Kidney capillary endothelial cell (primary cell): ENCODE measurements around the gene DAB1.

Experiments used
- DNase-seq: peaks from one replicate; pipeline ENCODE4 v3.0.0-alpha.2; 2018; ENCODE audit warnings: low spot score

DAB1 gene

GRCh38 chr1:57019236-57019839 lies 404.5 kb downstream of the DAB1 start:
- no peak for DNase-seq

GRCh38 chr1:57018119-57018518 lies 405.7 kb downstream of the DAB1 start:
- DNase-seq: no peak

- no peak for DNase-seq
These were observed 406.1 kb downstream of the DAB1 start for GRCh38 chr1:57017717-57018116.

GRCh38 chr1:57017200-57017599 lies 406.7 kb downstream of the DAB1 start:
- DNase-seq: no peak

GRCh38 chr1:57015071-57015470 lies 408.8 kb downstream of the DAB1 start:
- DNase-seq: no peak

GRCh38 chr1:57013522-57013921 lies 410.3 kb downstream of the DAB1 start:
- DNase-seq: no peak

GRCh38 chr1:57012315-57012714 lies 411.5 kb downstream of the DAB1 start:
- no peak for DNase-seq

- no peak for DNase-seq
These were observed 413.3 kb downstream of the DAB1 start for GRCh38 chr1:57010511-57010910.

GRCh38 chr1:57007948-57008347 lies 415.9 kb downstream of the DAB1 start:
- DNase-seq: no peak

- DNase-seq: no peak
These were observed 416.4 kb downstream of the DAB1 start for GRCh38 chr1:57007472-57007871.

GRCh38 chr1:57003398-57004139 lies 420.3 kb downstream of the DAB1 start:
- no peak for DNase-seq

- DNase-seq: no peak
These were observed 428.3 kb downstream of the DAB1 start for GRCh38 chr1:56995414-56996100.

- DNase-seq: no peak
These were observed 430.4 kb downstream of the DAB1 start for GRCh38 chr1:56993475-56993874.

GRCh38 chr1:56992318-56993125 lies 431.3 kb downstream of the DAB1 start:
- no peak for DNase-seq

GRCh38 chr1:56991576-56991975 lies 432.3 kb downstream of the DAB1 start:
- DNase-seq: no peak

GRCh38 chr1:56986397-56986796 lies 437.5 kb downstream of the DAB1 start:
- no peak for DNase-seq

GRCh38 chr1:56985857-56986256 lies 438.0 kb downstream of the DAB1 start:
- DNase-seq: no peak

- DNase-seq: no peak
These were observed 440.4 kb downstream of the DAB1 start for GRCh38 chr1:56983484-56983883.

GRCh38 chr1:56979986-56980755 lies 443.7 kb downstream of the DAB1 start:
- no peak for DNase-seq

- no peak for DNase-seq
These were observed 445.0 kb downstream of the DAB1 start for GRCh38 chr1:56978819-56979218.

- DNase-seq: no peak
These were observed 445.9 kb downstream of the DAB1 start for GRCh38 chr1:56977910-56978309.

GRCh38 chr1:56975446-56975845 lies 448.4 kb downstream of the DAB1 start:
- DNase-seq: no peak
